H54 (cell line): ENCODE results near the gene MASP1.

Experiments
- DNase-seq: peaks from one replicate; pipeline ENCODE4 v3.0.0; 2011; ENCODE audit warnings: low spot score, mixed read lengths; ENCODE audit not compliant: insufficient read length
- FAIRE-seq: peaks from 3 replicates; lab custom pipeline; 2011; peaks lifted over from hg19 to GRCh38; lab: Jason Lieb, UNC
- POLR2A ChIP-seq: IDR thresholded peaks from 2 replicates; pipeline ENCODE4 v1.6.1; 2011; ENCODE audit warnings: low read depth, mild to moderate bottlenecking, low read length

Gene MASP1

DNA sequence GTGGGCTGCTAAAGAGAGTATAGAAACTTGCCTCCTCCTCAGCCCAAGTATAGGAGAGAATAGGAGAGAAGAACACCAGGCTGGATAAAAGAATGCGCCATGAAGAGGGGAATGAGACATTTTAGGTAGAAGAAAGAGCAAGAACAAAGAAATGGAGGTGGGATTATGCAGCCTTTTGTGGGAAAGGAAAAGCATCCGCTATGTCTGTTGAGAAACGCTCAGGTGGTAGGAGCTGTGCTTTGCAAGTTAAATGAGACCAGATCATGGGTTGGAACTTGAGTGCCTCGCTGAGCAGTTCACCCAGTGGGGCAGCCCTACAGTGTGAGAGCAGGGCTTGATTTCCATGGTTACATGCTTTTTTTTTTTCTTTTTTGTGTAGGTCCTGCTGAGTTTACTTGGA, 105.8 kb downstream of the MASP1 start:
- TF ChIP-seq POLR2A: no peak
- DNase-seq: no peak
- FAIRE-seq: no peak
